ENCODE measurements around the gene ZNF668.

DNA sequence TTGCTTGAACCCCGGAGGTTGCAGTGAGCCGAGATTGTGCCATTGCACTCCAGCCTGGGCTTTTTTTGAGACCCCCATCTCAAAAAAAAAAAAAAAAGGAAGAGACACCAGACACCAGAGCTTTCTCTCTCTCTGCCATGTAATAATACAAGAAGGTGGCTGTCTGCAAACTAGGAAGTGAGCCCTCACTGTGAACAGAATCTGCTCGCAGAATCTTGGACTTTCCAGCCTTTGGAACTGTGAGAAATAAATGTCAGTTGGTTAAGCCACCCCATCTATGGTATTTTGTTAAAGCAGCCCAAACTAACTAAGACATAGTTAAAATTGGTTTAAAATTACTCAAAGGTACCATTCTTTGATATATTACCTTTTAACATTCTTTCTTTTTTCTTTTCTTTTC, 53.5 kb downstream of the ZNF668 start:
- TF ChIP-seq, protein P1, sequence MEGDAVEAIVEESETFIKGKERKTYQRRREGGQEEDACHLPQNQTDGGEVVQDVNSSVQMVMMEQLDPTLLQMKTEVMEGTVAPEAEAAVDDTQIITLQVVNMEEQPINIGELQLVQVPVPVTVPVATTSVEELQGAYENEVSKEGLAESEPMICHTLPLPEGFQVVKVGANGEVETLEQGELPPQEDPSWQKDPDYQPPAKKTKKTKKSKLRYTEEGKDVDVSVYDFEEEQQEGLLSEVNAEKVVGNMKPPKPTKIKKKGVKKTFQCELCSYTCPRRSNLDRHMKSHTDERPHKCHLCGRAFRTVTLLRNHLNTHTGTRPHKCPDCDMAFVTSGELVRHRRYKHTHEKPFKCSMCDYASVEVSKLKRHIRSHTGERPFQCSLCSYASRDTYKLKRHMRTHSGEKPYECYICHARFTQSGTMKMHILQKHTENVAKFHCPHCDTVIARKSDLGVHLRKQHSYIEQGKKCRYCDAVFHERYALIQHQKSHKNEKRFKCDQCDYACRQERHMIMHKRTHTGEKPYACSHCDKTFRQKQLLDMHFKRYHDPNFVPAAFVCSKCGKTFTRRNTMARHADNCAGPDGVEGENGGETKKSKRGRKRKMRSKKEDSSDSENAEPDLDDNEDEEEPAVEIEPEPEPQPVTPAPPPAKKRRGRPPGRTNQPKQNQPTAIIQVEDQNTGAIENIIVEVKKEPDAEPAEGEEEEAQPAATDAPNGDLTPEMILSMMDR (IDR thresholded peaks at IDR 0.05): no peak
- no peak for TF ChIP-seq POLR2A (IDR thresholded peaks at IDR 0.05)

All from testis (tissue), 2 donors.